ENCODE results near the gene ECE1. TPM values are rescaled to one million over a fixed set of nuclear protein-coding genes. Genes with fewer than 3 reads are reported as not detected.

Gene ECE1
- total RNA-seq, 4 donors from 2014 or later: 68.3 to 94.7 (median 69.9) TPM

- Histone ChIP-seq H3K27ac (peak overlapping the region; percentile 62 to 91 (median 88)), H3K4me1 (peaks cover 0 to 56% (median 29%) of the 10 kb centered on the region in 3 donors), H3K4me3 (peak overlapping the region in 1 of 2 donors; percentile 18), H3K9me3 (no peaks in the 10 kb centered on the region), H3K36me3 (peaks cover 0 to 46% of the 10 kb centered on the region in 2 donors), H3K27me3 (no peaks in the 10 kb centered on the region)
- TF ChIP-seq POLR2AphosphoS5 (IDR thresholded peaks at IDR 0.05) (peak; percentile 86), EP300 (IDR thresholded peaks at IDR 0.05) (no peak), POLR2A (IDR thresholded peaks at IDR 0.05) (peak in 1 of 2 donors; percentile 4)
- TF ChIP-seq, protein P1, sequence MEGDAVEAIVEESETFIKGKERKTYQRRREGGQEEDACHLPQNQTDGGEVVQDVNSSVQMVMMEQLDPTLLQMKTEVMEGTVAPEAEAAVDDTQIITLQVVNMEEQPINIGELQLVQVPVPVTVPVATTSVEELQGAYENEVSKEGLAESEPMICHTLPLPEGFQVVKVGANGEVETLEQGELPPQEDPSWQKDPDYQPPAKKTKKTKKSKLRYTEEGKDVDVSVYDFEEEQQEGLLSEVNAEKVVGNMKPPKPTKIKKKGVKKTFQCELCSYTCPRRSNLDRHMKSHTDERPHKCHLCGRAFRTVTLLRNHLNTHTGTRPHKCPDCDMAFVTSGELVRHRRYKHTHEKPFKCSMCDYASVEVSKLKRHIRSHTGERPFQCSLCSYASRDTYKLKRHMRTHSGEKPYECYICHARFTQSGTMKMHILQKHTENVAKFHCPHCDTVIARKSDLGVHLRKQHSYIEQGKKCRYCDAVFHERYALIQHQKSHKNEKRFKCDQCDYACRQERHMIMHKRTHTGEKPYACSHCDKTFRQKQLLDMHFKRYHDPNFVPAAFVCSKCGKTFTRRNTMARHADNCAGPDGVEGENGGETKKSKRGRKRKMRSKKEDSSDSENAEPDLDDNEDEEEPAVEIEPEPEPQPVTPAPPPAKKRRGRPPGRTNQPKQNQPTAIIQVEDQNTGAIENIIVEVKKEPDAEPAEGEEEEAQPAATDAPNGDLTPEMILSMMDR (IDR thresholded peaks at IDR 0.05): no peak
- WGBS, 2 donors (ENCODE audit: low coverage in 1 of 2): 50 to 51% methylated on average over 4 to 7 of the region's 20 CpGs
- peak; percentile 87 for ATAC-seq
Observed at GRCh38 chr1:21261551-21262292, 28.5 kb downstream of the ECE1 start.

- ATAC-seq: no peak
- TF ChIP-seq POLR2A (IDR thresholded peaks at IDR 0.05) (no peak), POLR2AphosphoS5 (IDR thresholded peaks at IDR 0.05) (no peak), EP300 (IDR thresholded peaks at IDR 0.05) (no peak)
- TF ChIP-seq, protein P1 (IDR thresholded peaks at IDR 0.05): no peak
- Histone ChIP-seq H3K36me3 (peaks cover 0 to 50% of the 10 kb centered on the region in 2 donors), H3K9me3 (no peaks in the 10 kb centered on the region), H3K27me3 (no peaks in the 10 kb centered on the region), H3K27ac (peak overlapping the region in 3 of 4 donors; percentile 87 to 91 (median 89)), H3K4me1 (peaks cover 0 to 51% (median 29%) of the 10 kb centered on the region in 3 donors), H3K4me3 (no peak overlapping the region)
- 27 to 43% methylated on average over 7 to 12 of the region's 22 CpGs for WGBS, 2 donors (ENCODE audit: low coverage in 1 of 2)
Observed at GRCh38 chr1:21260405-21261125, 29.7 kb downstream of the ECE1 start.

- 50% methylated on average over 2 of the region's 5 CpGs; no CpG with 5 or more reads in 1 of the 2 donors for WGBS, 2 donors (ENCODE audit: low coverage in 1 of 2)
- Histone ChIP-seq H3K36me3 (peaks cover 0 to 59% of the 10 kb centered on the region in 2 donors), H3K4me1 (peaks cover 0 to 62% (median 39%) of the 10 kb centered on the region in 3 donors), H3K9me3 (no peaks in the 10 kb centered on the region), H3K27ac (peak overlapping the region in 2 of 4 donors; percentile 87 to 91), H3K27me3 (no peaks in the 10 kb centered on the region), H3K4me3 (no peak overlapping the region)
- no peak for ATAC-seq
- TF ChIP-seq, protein P1 (IDR thresholded peaks at IDR 0.05): no peak
- TF ChIP-seq EP300 (IDR thresholded peaks at IDR 0.05) (no peak), POLR2A (IDR thresholded peaks at IDR 0.05) (no peak), POLR2AphosphoS5 (IDR thresholded peaks at IDR 0.05) (no peak)
Observed at GRCh38 chr1:21259316-21260076, 30.8 kb downstream of the ECE1 start.

DNA sequence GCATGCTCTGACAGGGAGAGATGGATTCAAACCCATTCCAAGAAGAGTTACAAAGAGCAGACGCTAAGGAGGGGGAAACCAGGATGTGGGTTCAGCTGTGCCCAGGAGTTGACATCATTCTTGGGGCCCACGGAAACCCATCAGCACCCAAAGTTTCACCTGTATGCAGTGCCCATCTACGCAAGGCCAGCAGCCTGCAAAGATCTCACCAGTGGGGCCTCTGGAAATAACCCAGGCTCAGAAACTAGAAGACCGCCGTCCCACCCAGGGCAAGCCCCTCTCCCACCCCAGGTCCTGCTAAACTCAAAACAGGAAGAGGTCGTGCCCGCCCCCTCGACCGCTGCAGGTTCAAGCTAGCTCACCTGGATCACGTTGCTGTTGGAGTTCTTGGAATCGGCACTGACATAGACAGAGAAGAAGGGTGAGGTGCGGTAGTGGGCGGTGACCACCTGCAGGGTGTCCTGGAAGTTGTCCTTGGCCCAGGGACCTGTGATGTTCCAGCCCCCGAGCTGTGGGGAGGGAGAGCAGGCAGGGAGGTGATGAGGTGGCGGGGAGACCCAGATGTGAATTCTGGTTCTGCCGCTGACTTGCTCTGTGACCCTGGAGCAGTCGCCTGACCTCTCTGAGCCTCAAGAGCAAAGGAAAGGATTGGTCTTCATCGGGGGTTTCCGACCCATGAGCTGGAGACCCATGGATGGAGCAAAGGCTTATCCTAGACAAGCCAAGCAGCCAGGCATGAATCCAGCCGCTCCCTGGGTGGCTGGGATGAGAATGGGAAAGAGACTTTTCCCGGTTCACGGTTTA is 31.7 kb downstream of the ECE1 start:
- Histone ChIP-seq H3K9me3 (no peaks in the 10 kb centered on the region), H3K36me3 (peaks cover 0 to 64% of the 10 kb centered on the region in 2 donors), H3K27ac (no peak overlapping the region), H3K27me3 (no peaks in the 10 kb centered on the region), H3K4me1 (peaks cover 0 to 64% (median 40%) of the 10 kb centered on the region in 3 donors), H3K4me3 (no peak overlapping the region)
- no peak for ATAC-seq
- WGBS, 2 donors (ENCODE audit: low coverage in 1 of 2): 57 to 92% methylated on average over 1 to 5 of the region's 22 CpGs
- TF ChIP-seq, protein P1 (IDR thresholded peaks at IDR 0.05): no peak
- TF ChIP-seq EP300 (IDR thresholded peaks at IDR 0.05) (no peak), POLR2AphosphoS5 (IDR thresholded peaks at IDR 0.05) (no peak), POLR2A (IDR thresholded peaks at IDR 0.05) (no peak)
